ENCODE results near the gene SPATC1L. TPM values are rescaled to one million over a fixed set of nuclear protein-coding genes. Genes with fewer than 3 reads are reported as not detected.

The SPATC1L gene
- total RNA-seq, 120 experiments from 2014 or later = 4.3 to 38.8 (median 21.8) TPM

Other genes starting within 250 kb of the SPATC1L start
- gene COL6A1, start 202.7 kb downstream of the SPATC1L start, total RNA-seq = 100 to 1,000 TPM in 9 of 120 experiments, 10 to 100 TPM in 111; 33.4 to 128 (median 64.7) TPM
- gene COL6A2, start 86.3 kb downstream of the SPATC1L start, total RNA-seq = 10 to 100 TPM in 83 of 120 experiments, 1 to 10 TPM in 37; 4.3 to 57.2 (median 12.6) TPM
- 10 to 100 TPM in 104 of 120 experiments, 1 to 10 TPM in 16; 4.0 to 48.0 (median 20.5) TPM for gene FTCD, start 28.9 kb downstream of the SPATC1L start, total RNA-seq
- 100 to 1,000 TPM in 93 of 120 experiments, 10 to 100 TPM in 27; 61.5 to 278 (median 121) TPM for gene LSS, start 44.3 kb upstream of the SPATC1L start, total RNA-seq
- 100 to 1,000 TPM in 83 of 120 experiments, 10 to 100 TPM in 37; 83.5 to 136 (median 104) TPM for gene MCM3AP, start 101.2 kb upstream of the SPATC1L start, total RNA-seq
- 10 to 100 TPM in 107 of 120 experiments, 1 to 10 TPM in 13; 4.9 to 22.3 (median 13.5) TPM for gene YBEY, start 101.9 kb upstream of the SPATC1L start, total RNA-seq
- 10 to 100 TPM in 1 of 120 experiments, 1 to 10 TPM in 119; 2.4 to 11.8 (median 5.4) TPM for gene C21orf58, start 139.4 kb upstream of the SPATC1L start, total RNA-seq
- 100 to 1,000 TPM in 14 of 120 experiments, 10 to 100 TPM in 106; 48.0 to 125 (median 79.1) TPM for gene PCNT, start 139.7 kb upstream of the SPATC1L start, total RNA-seq

Measured in dorsolateral prefrontal cortex (tissue), 118 donors.